Activated naive CD8-positive, alpha-beta T cell treated with anti-CD3 and anti-CD28 coated beads for 36 hours (primary cell): ENCODE measurements around the gene EIF5B. TPM values are rescaled to one million over a fixed set of nuclear protein-coding genes. Genes with fewer than 3 reads are reported as not detected.

Experiments
- DNase-seq: peaks from one replicate; pipeline ENCODE4 v3.0.0; 2021
- H3K27ac Mint-ChIP-seq: one replicate; pipeline ENCODE4 v1.8.0; 2022; ENCODE audit warnings: mild to moderate bottlenecking, moderate library complexity, mixed read lengths
- H3K27me3 Mint-ChIP-seq: one replicate; pipeline ENCODE4 v1.8.0; 2022; ENCODE audit warnings: mild to moderate bottlenecking, mixed read lengths
- H3K36me3 Mint-ChIP-seq: one replicate; pipeline ENCODE4 v1.8.0; 2021; ENCODE audit warnings: mild to moderate bottlenecking, mixed read lengths
- H3K4me1 Mint-ChIP-seq: one replicate; pipeline ENCODE4 v1.8.0; 2021; ENCODE audit warnings: mixed read lengths
- H3K4me3 Mint-ChIP-seq: one replicate; pipeline ENCODE4 v1.8.0; 2022; ENCODE audit warnings: mild to moderate bottlenecking, moderate library complexity, mixed read lengths
- H3K9me3 Mint-ChIP-seq: one replicate; pipeline ENCODE4 v1.8.0; 2022; ENCODE audit warnings: mixed read lengths
- total RNA-seq, 2 experiments: library from RNA; stranded (reverse); gene quantifications; one replicate each; pipeline ENCODE4 v1.2.3, GENCODE V29; 2021

EIF5B gene
- total RNA-seq, 2 experiments from 2014 or later, result 98.7 to 99.6 TPM

GRCh38 chr2:99420031-99420430 lies 82.8 kb downstream of the EIF5B start:
- Mint-ChIP-seq H3K4me1 (peaks cover 6% of the 10 kb centered on the region), H3K4me3 (no peak overlapping the region), H3K36me3 (peaks cover 20% of the 10 kb centered on the region), H3K27me3 (no peaks in the 10 kb centered on the region), H3K9me3 (no peaks in the 10 kb centered on the region), H3K27ac (no peak overlapping the region)
- no peak for DNase-seq

- Mint-ChIP-seq H3K9me3 (no peaks in the 10 kb centered on the region), H3K27ac (no peak overlapping the region), H3K4me3 (no peak overlapping the region), H3K4me1 (peaks cover 6% of the 10 kb centered on the region), H3K36me3 (peaks cover 14% of the 10 kb centered on the region), H3K27me3 (no peaks in the 10 kb centered on the region)
- DNase-seq, result no peak
These were observed 83.6 kb downstream of the EIF5B start for GRCh38 chr2:99420751-99421299.

- Mint-ChIP-seq H3K4me1 (peaks cover 6% of the 10 kb centered on the region), H3K4me3 (no peak overlapping the region), H3K9me3 (no peaks in the 10 kb centered on the region), H3K27ac (no peak overlapping the region), H3K36me3 (peaks cover 14% of the 10 kb centered on the region), H3K27me3 (no peaks in the 10 kb centered on the region)
- DNase-seq, result no peak
These were observed 84.3 kb downstream of the EIF5B start for GRCh38 chr2:99421469-99421868.

- Mint-ChIP-seq H3K36me3 (peaks cover 16% of the 10 kb centered on the region), H3K27ac (no peak overlapping the region), H3K9me3 (no peaks in the 10 kb centered on the region), H3K4me3 (no peak overlapping the region), H3K4me1 (peaks cover 6% of the 10 kb centered on the region), H3K27me3 (no peaks in the 10 kb centered on the region)
- DNase-seq, result no peak
These were observed 85.4 kb downstream of the EIF5B start for GRCh38 chr2:99422599-99422998.

GRCh38 chr2:99424371-99424770 lies 87.2 kb downstream of the EIF5B start:
- Mint-ChIP-seq H3K4me1 (peaks cover 5% of the 10 kb centered on the region), H3K27me3 (no peaks in the 10 kb centered on the region), H3K36me3 (peaks cover 12% of the 10 kb centered on the region), H3K4me3 (no peak overlapping the region), H3K27ac (no peak overlapping the region), H3K9me3 (no peaks in the 10 kb centered on the region)
- no peak for DNase-seq

- no peak for DNase-seq
- Mint-ChIP-seq H3K27me3 (no peaks in the 10 kb centered on the region), H3K36me3 (peaks cover 10% of the 10 kb centered on the region), H3K9me3 (no peaks in the 10 kb centered on the region), H3K4me3 (no peak overlapping the region), H3K27ac (no peak overlapping the region), H3K4me1 (peaks cover 5% of the 10 kb centered on the region)
These were observed 87.8 kb downstream of the EIF5B start for GRCh38 chr2:99425022-99425421.

GRCh38 chr2:99430614-99431291 lies 93.6 kb downstream of the EIF5B start:
- H3K27me3 Mint-ChIP-seq, result no peaks in the 10 kb centered on the region

GRCh38 chr2:99431587-99432275 lies 94.5 kb downstream of the EIF5B start:
- H3K36me3 Mint-ChIP-seq, result peaks cover 20% of the 10 kb centered on the region
- H3K27me3 Mint-ChIP-seq, result no peaks in the 10 kb centered on the region
- DNase-seq, result no peak
- peak overlapping the region; percentile 42 for H3K27ac Mint-ChIP-seq
- H3K4me1 Mint-ChIP-seq, result peaks cover 14% of the 10 kb centered on the region
- no peak overlapping the region for H3K4me3 Mint-ChIP-seq
- no peaks in the 10 kb centered on the region for H3K9me3 Mint-ChIP-seq

More at GRCh38 chr2:99430614-99431291, 93.6 kb downstream of the EIF5B start:
- Mint-ChIP-seq H3K27ac (no peak overlapping the region), H3K9me3 (no peaks in the 10 kb centered on the region), H3K36me3 (peaks cover 20% of the 10 kb centered on the region), H3K4me3 (no peak overlapping the region), H3K4me1 (peaks cover 14% of the 10 kb centered on the region)
- no peak for DNase-seq

- no peaks in the 10 kb centered on the region for H3K27me3 Mint-ChIP-seq
- H3K4me3 Mint-ChIP-seq, result no peak overlapping the region
- H3K4me1 Mint-ChIP-seq, result peaks cover 14% of the 10 kb centered on the region
- peaks cover 20% of the 10 kb centered on the region for H3K36me3 Mint-ChIP-seq
- H3K9me3 Mint-ChIP-seq, result no peaks in the 10 kb centered on the region
- no peak overlapping the region for H3K27ac Mint-ChIP-seq
- DNase-seq, result no peak
These were observed 96.2 kb downstream of the EIF5B start for GRCh38 chr2:99433340-99433739.

GRCh38 chr2:99436874-99437273 lies 99.7 kb downstream of the EIF5B start:
- H3K36me3 Mint-ChIP-seq, result peaks cover 15% of the 10 kb centered on the region
- peaks cover 6% of the 10 kb centered on the region for H3K4me1 Mint-ChIP-seq

GRCh38 chr2:99439971-99440505 lies 102.8 kb downstream of the EIF5B start:
- no peak for DNase-seq
- H3K27ac Mint-ChIP-seq, result peak overlapping the region; percentile 17
- H3K27me3 Mint-ChIP-seq, result no peaks in the 10 kb centered on the region
- no peak overlapping the region for H3K4me3 Mint-ChIP-seq
- peaks cover 12% of the 10 kb centered on the region for H3K36me3 Mint-ChIP-seq
- H3K9me3 Mint-ChIP-seq, result no peaks in the 10 kb centered on the region
- H3K4me1 Mint-ChIP-seq, result peaks cover 11% of the 10 kb centered on the region

More at GRCh38 chr2:99436874-99437273, 99.7 kb downstream of the EIF5B start:
- no peak overlapping the region for H3K27ac Mint-ChIP-seq
- H3K27me3 Mint-ChIP-seq, result no peaks in the 10 kb centered on the region
- no peak overlapping the region for H3K4me3 Mint-ChIP-seq
- H3K9me3 Mint-ChIP-seq, result no peaks in the 10 kb centered on the region
- DNase-seq, result no peak

- no peak overlapping the region for H3K4me3 Mint-ChIP-seq
- no peaks in the 10 kb centered on the region for H3K9me3 Mint-ChIP-seq
- H3K36me3 Mint-ChIP-seq, result peaks cover 9% of the 10 kb centered on the region
These were observed 105.6 kb downstream of the EIF5B start for GRCh38 chr2:99442837-99443236.

GRCh38 chr2:99444222-99444621 lies 107.0 kb downstream of the EIF5B start:
- peaks cover 6% of the 10 kb centered on the region for H3K36me3 Mint-ChIP-seq
- peak overlapping the region; percentile 62 for H3K27ac Mint-ChIP-seq
- no peaks in the 10 kb centered on the region for H3K9me3 Mint-ChIP-seq
- H3K4me3 Mint-ChIP-seq, result no peak overlapping the region
- H3K27me3 Mint-ChIP-seq, result no peaks in the 10 kb centered on the region
- no peak for DNase-seq
- H3K4me1 Mint-ChIP-seq, result peaks cover 13% of the 10 kb centered on the region

More at GRCh38 chr2:99442837-99443236, 105.6 kb downstream of the EIF5B start:
- Mint-ChIP-seq H3K27me3 (no peaks in the 10 kb centered on the region), H3K4me1 (peaks cover 13% of the 10 kb centered on the region), H3K27ac (no peak overlapping the region)
- DNase-seq, result no peak

GRCh38 chr2:99445065-99445464 lies 107.9 kb downstream of the EIF5B start:
- no peak for DNase-seq
- no peaks in the 10 kb centered on the region for H3K27me3 Mint-ChIP-seq
- H3K4me3 Mint-ChIP-seq, result no peak overlapping the region
- H3K9me3 Mint-ChIP-seq, result no peaks in the 10 kb centered on the region
- H3K4me1 Mint-ChIP-seq, result peaks cover 13% of the 10 kb centered on the region
- peaks cover 6% of the 10 kb centered on the region for H3K36me3 Mint-ChIP-seq
- no peak overlapping the region for H3K27ac Mint-ChIP-seq

- H3K4me3 Mint-ChIP-seq, result no peak overlapping the region
- H3K4me1 Mint-ChIP-seq, result peaks cover 16% of the 10 kb centered on the region
- no peaks in the 10 kb centered on the region for H3K9me3 Mint-ChIP-seq
These were observed 111.4 kb downstream of the EIF5B start for GRCh38 chr2:99448556-99448955.

More at GRCh38 chr2:99448556-99448955, 111.4 kb downstream of the EIF5B start:
- DNase-seq, result no peak
- Mint-ChIP-seq H3K36me3 (peaks cover 6% of the 10 kb centered on the region), H3K27me3 (no peaks in the 10 kb centered on the region), H3K27ac (no peak overlapping the region)
